HepG2 (cell line): Measurements from ENCODE around the gene SLC29A2.

Experiments
- SMARCE1 ChIP-seq: fragments of 450-650 bp; IDR thresholded peaks from 2 replicates; pipeline ENCODE4 v1.6.1; 2017; ENCODE audit warnings: borderline replicate concordance
- ZNF737 ChIP-seq: sonication (generic); formaldehyde crosslinking; IDR thresholded peaks from 2 replicates; pipeline ENCODE4 v1.5.0; 2020; ENCODE audit warnings: missing genetic modification reagents, mild to moderate bottlenecking, borderline replicate concordance

GRCh38 chr11:66417000-66417399, 45.4 kb upstream of the SLC29A2 start:
- TF ChIP-seq SMARCE1 (no peak), ZNF737 (CRISPR knock-in tag) (no peak)
